ENCODE data around the gene AGXT2. TPM values are rescaled to one million over a fixed set of nuclear protein-coding genes. Genes with fewer than 3 reads are reported as not detected.

Gene AGXT2
- total RNA-seq, 1 experiment from 2014 or later: not detected

DNA sequence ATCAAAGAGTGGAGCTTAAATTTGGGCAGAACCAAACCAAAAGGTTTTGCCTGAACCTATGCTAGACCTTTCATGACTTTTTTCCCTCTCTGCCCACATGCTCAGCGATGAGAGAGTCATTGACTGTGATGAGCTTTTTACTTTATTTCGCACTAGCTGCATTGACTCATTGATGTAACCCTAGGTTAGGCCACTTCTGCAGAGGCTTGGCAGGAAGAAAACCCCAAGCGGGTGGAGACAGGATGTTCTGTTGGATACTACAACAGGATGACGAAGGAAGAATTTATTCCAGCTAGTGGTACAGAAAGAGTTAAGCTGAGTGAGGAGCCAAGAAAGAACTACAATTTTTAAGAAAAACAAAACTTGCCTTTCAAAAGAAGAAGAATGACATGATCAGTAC is 18.4 kb downstream of the AGXT2 start:
- TF ChIP-seq, protein P1, sequence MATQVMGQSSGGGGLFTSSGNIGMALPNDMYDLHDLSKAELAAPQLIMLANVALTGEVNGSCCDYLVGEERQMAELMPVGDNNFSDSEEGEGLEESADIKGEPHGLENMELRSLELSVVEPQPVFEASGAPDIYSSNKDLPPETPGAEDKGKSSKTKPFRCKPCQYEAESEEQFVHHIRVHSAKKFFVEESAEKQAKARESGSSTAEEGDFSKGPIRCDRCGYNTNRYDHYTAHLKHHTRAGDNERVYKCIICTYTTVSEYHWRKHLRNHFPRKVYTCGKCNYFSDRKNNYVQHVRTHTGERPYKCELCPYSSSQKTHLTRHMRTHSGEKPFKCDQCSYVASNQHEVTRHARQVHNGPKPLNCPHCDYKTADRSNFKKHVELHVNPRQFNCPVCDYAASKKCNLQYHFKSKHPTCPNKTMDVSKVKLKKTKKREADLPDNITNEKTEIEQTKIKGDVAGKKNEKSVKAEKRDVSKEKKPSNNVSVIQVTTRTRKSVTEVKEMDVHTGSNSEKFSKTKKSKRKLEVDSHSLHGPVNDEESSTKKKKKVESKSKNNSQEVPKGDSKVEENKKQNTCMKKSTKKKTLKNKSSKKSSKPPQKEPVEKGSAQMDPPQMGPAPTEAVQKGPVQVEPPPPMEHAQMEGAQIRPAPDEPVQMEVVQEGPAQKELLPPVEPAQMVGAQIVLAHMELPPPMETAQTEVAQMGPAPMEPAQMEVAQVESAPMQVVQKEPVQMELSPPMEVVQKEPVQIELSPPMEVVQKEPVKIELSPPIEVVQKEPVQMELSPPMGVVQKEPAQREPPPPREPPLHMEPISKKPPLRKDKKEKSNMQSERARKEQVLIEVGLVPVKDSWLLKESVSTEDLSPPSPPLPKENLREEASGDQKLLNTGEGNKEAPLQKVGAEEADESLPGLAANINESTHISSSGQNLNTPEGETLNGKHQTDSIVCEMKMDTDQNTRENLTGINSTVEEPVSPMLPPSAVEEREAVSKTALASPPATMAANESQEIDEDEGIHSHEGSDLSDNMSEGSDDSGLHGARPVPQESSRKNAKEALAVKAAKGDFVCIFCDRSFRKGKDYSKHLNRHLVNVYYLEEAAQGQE (IDR thresholded peaks at IDR 0.05; ENCODE audit: low read depth): no peak
- TF ChIP-seq JUND (IDR thresholded peaks at IDR 0.05) (no peak), ELF1 (IDR thresholded peaks at IDR 0.05; ENCODE audit: borderline replicate concordance, low read depth) (no peak), EGR1 (IDR thresholded peaks at IDR 0.05; ENCODE audit: low read depth) (no peak), ZNF274 (IDR thresholded peaks at IDR 0.05; ENCODE audit: low read depth, low read length) (no peak), CBX3 (IDR thresholded peaks at IDR 0.05; ENCODE audit: low read depth) (no peak), TCF7L2 (IDR thresholded peaks at IDR 0.05; ENCODE audit: borderline replicate concordance, extremely low read depth, insufficient read depth, insufficient read length) (no peak), EZH2 (IDR thresholded peaks at IDR 0.05) (no peak), ZFX (IDR thresholded peaks at IDR 0.05) (no peak), SP1 (IDR thresholded peaks at IDR 0.05; ENCODE audit: low read depth) (no peak), SIN3A (IDR thresholded peaks at IDR 0.05; ENCODE audit: low read depth) (no peak), POLR2A (IDR thresholded peaks at IDR 0.05; ENCODE audit: borderline replicate concordance, extremely low read depth, insufficient read depth, insufficient read length) (no peak), FOSL1 (IDR thresholded peaks at IDR 0.05; ENCODE audit: low read depth) (no peak), SRF (IDR thresholded peaks at IDR 0.05; ENCODE audit: low read depth) (no peak), POLR2AphosphoS5 (IDR thresholded peaks at IDR 0.05; ENCODE audit: low read depth, low read length) (no peak)
- TF ChIP-seq, protein P2, sequence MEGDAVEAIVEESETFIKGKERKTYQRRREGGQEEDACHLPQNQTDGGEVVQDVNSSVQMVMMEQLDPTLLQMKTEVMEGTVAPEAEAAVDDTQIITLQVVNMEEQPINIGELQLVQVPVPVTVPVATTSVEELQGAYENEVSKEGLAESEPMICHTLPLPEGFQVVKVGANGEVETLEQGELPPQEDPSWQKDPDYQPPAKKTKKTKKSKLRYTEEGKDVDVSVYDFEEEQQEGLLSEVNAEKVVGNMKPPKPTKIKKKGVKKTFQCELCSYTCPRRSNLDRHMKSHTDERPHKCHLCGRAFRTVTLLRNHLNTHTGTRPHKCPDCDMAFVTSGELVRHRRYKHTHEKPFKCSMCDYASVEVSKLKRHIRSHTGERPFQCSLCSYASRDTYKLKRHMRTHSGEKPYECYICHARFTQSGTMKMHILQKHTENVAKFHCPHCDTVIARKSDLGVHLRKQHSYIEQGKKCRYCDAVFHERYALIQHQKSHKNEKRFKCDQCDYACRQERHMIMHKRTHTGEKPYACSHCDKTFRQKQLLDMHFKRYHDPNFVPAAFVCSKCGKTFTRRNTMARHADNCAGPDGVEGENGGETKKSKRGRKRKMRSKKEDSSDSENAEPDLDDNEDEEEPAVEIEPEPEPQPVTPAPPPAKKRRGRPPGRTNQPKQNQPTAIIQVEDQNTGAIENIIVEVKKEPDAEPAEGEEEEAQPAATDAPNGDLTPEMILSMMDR (IDR thresholded peaks at IDR 0.05 in 2 of 3, conservative IDR thresholded peaks at IDR 0.05 in 1 of 3; ENCODE audit: borderline replicate concordance in 1 of 3, insufficient read depth in 1 of 3, low read depth in 2 of 3, low read length in 2 of 3): no peak
- TF ChIP-seq, protein P3, sequence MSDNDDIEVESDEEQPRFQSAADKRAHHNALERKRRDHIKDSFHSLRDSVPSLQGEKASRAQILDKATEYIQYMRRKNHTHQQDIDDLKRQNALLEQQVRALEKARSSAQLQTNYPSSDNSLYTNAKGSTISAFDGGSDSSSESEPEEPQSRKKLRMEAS (IDR thresholded peaks at IDR 0.05): no peak
- TF ChIP-seq, protein P4, sequence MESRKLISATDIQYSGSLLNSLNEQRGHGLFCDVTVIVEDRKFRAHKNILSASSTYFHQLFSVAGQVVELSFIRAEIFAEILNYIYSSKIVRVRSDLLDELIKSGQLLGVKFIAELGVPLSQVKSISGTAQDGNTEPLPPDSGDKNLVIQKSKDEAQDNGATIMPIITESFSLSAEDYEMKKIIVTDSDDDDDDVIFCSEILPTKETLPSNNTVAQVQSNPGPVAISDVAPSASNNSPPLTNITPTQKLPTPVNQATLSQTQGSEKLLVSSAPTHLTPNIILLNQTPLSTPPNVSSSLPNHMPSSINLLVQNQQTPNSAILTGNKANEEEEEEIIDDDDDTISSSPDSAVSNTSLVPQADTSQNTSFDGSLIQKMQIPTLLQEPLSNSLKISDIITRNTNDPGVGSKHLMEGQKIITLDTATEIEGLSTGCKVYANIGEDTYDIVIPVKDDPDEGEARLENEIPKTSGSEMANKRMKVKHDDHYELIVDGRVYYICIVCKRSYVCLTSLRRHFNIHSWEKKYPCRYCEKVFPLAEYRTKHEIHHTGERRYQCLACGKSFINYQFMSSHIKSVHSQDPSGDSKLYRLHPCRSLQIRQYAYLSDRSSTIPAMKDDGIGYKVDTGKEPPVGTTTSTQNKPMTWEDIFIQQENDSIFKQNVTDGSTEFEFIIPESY (IDR thresholded peaks at IDR 0.05; ENCODE audit: extremely low read depth, insufficient replicate concordance, low read length): no peak
- TF ChIP-seq, protein P5, sequence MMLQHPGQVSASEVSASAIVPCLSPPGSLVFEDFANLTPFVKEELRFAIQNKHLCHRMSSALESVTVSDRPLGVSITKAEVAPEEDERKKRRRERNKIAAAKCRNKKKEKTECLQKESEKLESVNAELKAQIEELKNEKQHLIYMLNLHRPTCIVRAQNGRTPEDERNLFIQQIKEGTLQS (IDR thresholded peaks at IDR 0.05): no peak
- DNase-seq (ENCODE audit: low read depth, low spot score): no peak
- Histone ChIP-seq H3K4me3 (replicated peaks in 1 of 2; ENCODE audit: low read depth in 1 of 2, low read length in 2 of 2) (no peak overlapping the region), H3K9me2 (ENCODE audit: insufficient read depth) (no peaks in the 10 kb centered on the region), H3K4me1 (ENCODE audit: control insufficient read depth in 1 of 2, insufficient read depth in 2 of 2, low read length in 2 of 2) (no peaks in the 10 kb centered on the region), H3K79me2 (ENCODE audit: insufficient read depth, low read length) (no peaks in the 10 kb centered on the region), H4K20me1 (ENCODE audit: insufficient read depth) (no peaks in the 10 kb centered on the region), H3K4me2 (ENCODE audit: low read length) (no peak overlapping the region), H2AFZ (ENCODE audit: low read depth, low read length, poor library complexity, severe bottlenecking) (no peak overlapping the region), H3K27me3 (ENCODE audit: insufficient read depth, low read length) (peaks cover 62% of the 10 kb centered on the region), H3K9me3 (ENCODE audit: control insufficient read depth in 1 of 2, insufficient read depth in 1 of 2, low read depth in 1 of 2, low read length in 2 of 2) (no peaks in the 10 kb centered on the region), H3K9ac (ENCODE audit: low read length) (no peak overlapping the region), H3K27ac (ENCODE audit: low read depth, low read length) (no peak overlapping the region), H3K36me3 (ENCODE audit: control insufficient read depth in 1 of 2, insufficient read depth in 2 of 2, low read length in 2 of 2) (no peaks in the 10 kb centered on the region)
- no TSS peak for BruUV-seq (replicated peaks)
- POLR2A ChIA-PET: no interaction called here
- ATAC-seq: no peak
- CTCF ChIA-PET: no interaction called here
- intact Hi-C loops (cut with micrococcal nuclease): no loop called here
- RAD21 ChIA-PET (ENCODE audit: low non-redundant PET in 1 of 2, low total read pairs in 2 of 2, uncharacterized antibody in 2 of 2, unreplicated experiment in 2 of 2): no interaction called here

Measured in HCT116 (cell line).